ENCODE data around the gene SNX1.

Gene SNX1, protein sequence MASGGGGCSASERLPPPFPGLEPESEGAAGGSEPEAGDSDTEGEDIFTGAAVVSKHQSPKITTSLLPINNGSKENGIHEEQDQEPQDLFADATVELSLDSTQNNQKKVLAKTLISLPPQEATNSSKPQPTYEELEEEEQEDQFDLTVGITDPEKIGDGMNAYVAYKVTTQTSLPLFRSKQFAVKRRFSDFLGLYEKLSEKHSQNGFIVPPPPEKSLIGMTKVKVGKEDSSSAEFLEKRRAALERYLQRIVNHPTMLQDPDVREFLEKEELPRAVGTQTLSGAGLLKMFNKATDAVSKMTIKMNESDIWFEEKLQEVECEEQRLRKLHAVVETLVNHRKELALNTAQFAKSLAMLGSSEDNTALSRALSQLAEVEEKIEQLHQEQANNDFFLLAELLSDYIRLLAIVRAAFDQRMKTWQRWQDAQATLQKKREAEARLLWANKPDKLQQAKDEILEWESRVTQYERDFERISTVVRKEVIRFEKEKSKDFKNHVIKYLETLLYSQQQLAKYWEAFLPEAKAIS

DNA sequence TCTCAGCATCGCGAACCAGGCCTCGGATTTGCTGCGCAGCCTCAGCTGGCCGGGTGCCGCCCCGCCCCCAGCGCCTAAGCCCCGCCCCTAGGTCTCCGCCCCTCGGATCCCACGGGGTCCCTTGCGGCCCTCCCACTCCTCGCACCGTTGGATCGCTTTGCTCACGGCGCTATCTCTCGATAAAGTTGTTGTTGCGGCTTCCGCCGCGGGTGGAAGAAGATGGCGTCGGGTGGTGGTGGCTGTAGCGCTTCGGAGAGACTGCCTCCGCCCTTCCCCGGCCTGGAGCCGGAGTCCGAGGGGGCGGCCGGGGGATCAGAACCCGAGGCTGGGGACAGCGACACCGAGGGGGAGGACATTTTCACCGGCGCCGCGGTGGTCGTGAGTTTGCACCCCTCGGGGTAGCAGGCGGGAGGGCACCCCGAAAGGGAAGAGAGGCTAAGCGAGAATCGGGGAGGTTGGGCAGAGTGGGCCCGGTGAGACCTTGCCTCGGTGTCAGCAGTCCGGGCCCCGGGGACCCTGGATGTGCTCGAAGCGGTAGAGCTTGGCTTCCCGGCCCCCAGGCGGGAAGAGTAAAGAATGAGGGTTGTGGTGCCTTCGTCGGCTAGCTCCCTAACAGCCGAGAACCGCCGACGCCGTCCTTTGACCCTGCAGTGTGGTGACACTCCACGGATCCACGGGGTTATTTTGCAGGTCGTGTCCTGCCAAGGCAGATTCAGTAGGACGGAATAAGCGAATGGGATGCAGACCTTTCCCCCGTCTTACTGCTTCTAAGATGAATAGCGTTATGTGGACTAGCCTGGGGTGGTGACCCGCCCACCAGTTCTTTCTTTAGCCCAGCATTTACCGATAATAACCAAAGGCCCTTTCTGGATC lies at the start of gene SNX1:
SNX1 (plus strand) TSS at position 188 of the 873 bp plus-strand sequence; CDS start at position 220, 32 bp downstream.
- no peak for TF ChIP-seq ZNF274 (IDR thresholded peaks at IDR 0.05; ENCODE audit: low read depth, low read length)
- TF ChIP-seq YY1 (IDR thresholded peaks at IDR 0.05; ENCODE audit: insufficient read depth, insufficient read length): peak; percentile 80
- peak; percentile 76 for DNase-seq (ENCODE audit: low read depth, low spot score)
- H3K36me3 ChIP-seq (ENCODE audit: insufficient read depth, insufficient read length, low read length): peaks cover 8% of the 10 kb centered on the region
- H3K9me3 ChIP-seq (ENCODE audit: insufficient read depth, low read length): no peaks in the 10 kb centered on the region
- no peaks in the 10 kb centered on the region for H3K27me3 ChIP-seq (ENCODE audit: insufficient read depth, insufficient read length)
- peak within 1 kb of the TSS; percentile 95 for H3K4me3 ChIP-seq (ENCODE audit: insufficient read length, low read depth)
- H3K4me1 ChIP-seq (ENCODE audit: insufficient read depth, insufficient read length): no peaks in the 10 kb centered on the region
- H3K9ac ChIP-seq (ENCODE audit: insufficient read length, low read depth): peak within 1 kb of the TSS; percentile 92

DNA sequence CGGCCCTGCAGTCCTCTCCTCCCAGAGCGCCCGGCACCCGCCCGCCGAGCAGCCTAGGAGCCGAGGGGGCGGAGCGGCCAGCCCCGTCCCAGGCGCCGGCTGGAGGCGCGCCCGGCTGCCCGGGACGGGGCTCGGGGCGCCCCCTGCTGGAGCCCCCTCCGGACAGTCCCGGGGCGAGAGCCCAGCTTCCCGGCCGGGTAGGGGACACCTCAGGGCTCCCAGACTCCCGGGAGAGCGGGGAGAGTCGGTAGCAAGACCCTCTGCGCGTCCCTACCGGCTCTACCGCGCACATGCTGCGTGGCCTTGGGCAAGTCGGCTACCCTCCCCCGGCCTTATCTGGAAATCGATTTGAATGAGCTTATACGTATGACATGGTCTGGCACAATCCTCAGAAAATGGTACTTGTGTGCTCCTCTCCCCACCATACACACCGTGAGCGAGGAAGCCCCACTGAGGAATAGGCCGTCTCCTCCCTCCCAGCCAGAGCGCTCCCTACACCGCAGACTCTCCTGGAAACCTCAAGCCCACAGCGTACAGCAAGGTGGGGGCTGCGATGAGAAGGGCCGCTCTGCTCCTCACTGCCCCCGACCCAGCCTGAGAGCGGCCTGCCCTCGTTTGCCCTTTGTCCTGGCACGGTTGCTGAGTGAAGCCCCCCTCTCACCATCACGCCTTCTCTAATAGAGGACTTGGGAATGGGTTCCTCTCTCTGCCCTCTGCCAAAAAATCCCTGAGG lies 49.2 kb upstream of the SNX1 start, which contains the start of gene DAPK2:
DAPK2 (minus strand) TSS at position 65 of the 733 bp plus-strand sequence. CDS start 6,224 bp downstream, outside the sequence.
- Histone ChIP-seq H3K9me3 (ENCODE audit: insufficient read depth, low read length) (no peaks in the 10 kb centered on the region), H3K4me3 (ENCODE audit: insufficient read length, low read depth) (peak within 1 kb of the TSS; percentile 55), H3K9ac (ENCODE audit: insufficient read length, low read depth) (peak within 1 kb of the TSS; percentile 77), H3K4me1 (ENCODE audit: insufficient read depth, insufficient read length) (peaks cover 8% of the 10 kb centered on the region), H3K27me3 (ENCODE audit: insufficient read depth, insufficient read length) (peaks cover 37% of the 10 kb centered on the region), H3K36me3 (ENCODE audit: insufficient read depth, insufficient read length, low read length) (no peaks in the 10 kb centered on the region)
- peak; percentile 36 for DNase-seq (ENCODE audit: low read depth, low spot score)
- TF ChIP-seq SUZ12 (IDR thresholded peaks at IDR 0.05; ENCODE audit: extremely low read depth, insufficient read depth, insufficient read length): no peak
- no peak for TF ChIP-seq ZNF274 (IDR thresholded peaks at IDR 0.05; ENCODE audit: low read depth, low read length)
- TF ChIP-seq YY1 (IDR thresholded peaks at IDR 0.05; ENCODE audit: insufficient read depth, insufficient read length): no peak

DNA sequence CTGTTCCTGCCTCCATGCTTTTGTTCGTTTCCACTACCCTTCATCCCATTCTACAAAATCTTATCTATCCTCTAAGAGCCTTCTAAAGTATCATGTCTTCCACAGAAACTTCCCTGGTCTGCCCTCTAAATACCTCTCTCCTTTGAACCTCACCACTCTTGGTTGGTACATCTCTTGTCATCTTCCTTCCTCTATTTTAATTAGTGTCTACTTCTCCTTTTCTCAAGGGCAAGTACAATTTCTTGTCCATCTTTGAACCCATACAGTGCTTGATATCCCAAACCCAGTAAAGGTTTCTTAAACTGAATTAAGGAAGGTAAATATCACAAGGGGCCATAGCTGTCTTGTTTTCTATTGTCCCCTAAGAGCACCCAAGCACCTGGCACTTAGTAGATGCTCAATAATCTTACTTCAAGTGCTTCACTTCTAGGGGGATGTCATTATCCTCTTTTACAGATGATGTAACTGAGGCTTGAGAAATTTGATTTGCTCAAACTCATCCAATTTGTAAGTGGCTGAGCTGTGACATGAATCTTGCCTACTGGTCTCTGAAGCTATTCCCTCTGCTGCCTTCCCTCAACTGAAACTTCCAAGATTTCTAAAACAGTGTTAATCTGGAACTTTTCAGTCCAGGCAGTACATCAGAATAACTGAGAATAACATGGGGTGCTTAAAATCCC lies 46.9 kb upstream of the SNX1 start:
- H3K4me1 ChIP-seq (ENCODE audit: insufficient read depth, insufficient read length): peaks cover 12% of the 10 kb centered on the region
- no peaks in the 10 kb centered on the region for H3K9me3 ChIP-seq (ENCODE audit: insufficient read depth, low read length)
- no peak for DNase-seq (ENCODE audit: low read depth, low spot score)
- H3K4me3 ChIP-seq (ENCODE audit: insufficient read length, low read depth): no peak overlapping the region
- no peak overlapping the region for H3K9ac ChIP-seq (ENCODE audit: insufficient read length, low read depth)
- no peaks in the 10 kb centered on the region for H3K36me3 ChIP-seq (ENCODE audit: insufficient read depth, insufficient read length, low read length)
- H3K27me3 ChIP-seq (ENCODE audit: insufficient read depth, insufficient read length): peaks cover 37% of the 10 kb centered on the region
- TF ChIP-seq ZNF274 (IDR thresholded peaks at IDR 0.05; ENCODE audit: low read depth, low read length): no peak
- no peak for TF ChIP-seq YY1 (IDR thresholded peaks at IDR 0.05; ENCODE audit: insufficient read depth, insufficient read length)
- no peak for TF ChIP-seq SUZ12 (IDR thresholded peaks at IDR 0.05; ENCODE audit: extremely low read depth, insufficient read depth, insufficient read length)

DNA sequence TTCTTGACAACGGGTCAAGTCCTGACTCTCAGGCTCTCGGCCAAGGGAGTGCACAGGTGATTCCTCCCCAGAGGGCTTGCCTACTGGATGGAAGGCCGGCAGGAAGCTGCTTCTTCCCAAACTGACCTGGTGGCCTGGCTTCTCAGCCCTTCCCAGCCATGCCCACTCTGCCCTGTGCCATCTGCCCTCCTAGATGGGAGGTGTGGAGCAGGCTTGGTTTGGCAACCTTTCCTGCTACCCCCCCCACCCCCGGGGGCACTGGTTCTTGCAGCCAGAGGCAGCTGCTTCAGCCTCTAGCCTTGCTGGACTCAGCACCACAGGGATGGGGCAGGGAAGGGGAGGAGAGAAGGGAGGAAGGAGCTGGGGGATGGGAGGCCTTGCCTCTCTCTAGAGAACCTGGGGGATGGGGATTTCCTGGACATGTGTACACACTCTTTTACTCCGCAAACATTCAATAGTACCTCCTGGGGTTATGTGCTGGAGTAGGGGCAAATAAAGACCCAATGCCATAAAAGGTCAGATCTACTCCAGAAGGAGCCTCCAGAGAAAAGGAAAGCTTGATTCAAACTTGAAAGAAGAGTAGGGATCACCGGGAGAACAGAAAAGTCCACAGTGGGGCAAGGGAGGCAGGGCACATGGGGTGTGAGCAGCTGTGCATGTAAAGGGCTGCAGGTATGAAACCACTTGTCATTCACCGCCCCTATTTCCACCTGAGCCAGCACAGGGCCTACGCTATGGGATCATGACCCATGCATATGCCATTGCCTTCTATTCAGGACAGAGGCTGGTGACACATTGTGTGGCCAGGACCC lies 45.3 kb upstream of the SNX1 start:
- peaks cover 24% of the 10 kb centered on the region for H3K27me3 ChIP-seq (ENCODE audit: insufficient read depth, insufficient read length)
- TF ChIP-seq YY1 (IDR thresholded peaks at IDR 0.05; ENCODE audit: insufficient read depth, insufficient read length): no peak
- TF ChIP-seq ZNF274 (IDR thresholded peaks at IDR 0.05; ENCODE audit: low read depth, low read length): no peak
- no peak for TF ChIP-seq SUZ12 (IDR thresholded peaks at IDR 0.05; ENCODE audit: extremely low read depth, insufficient read depth, insufficient read length)
- no peaks in the 10 kb centered on the region for H3K9me3 ChIP-seq (ENCODE audit: insufficient read depth, low read length)
- no peak overlapping the region for H3K9ac ChIP-seq (ENCODE audit: insufficient read length, low read depth)
- H3K4me1 ChIP-seq (ENCODE audit: insufficient read depth, insufficient read length): peaks cover 12% of the 10 kb centered on the region
- H3K4me3 ChIP-seq (ENCODE audit: insufficient read length, low read depth): no peak overlapping the region
- no peaks in the 10 kb centered on the region for H3K36me3 ChIP-seq (ENCODE audit: insufficient read depth, insufficient read length, low read length)
- DNase-seq (ENCODE audit: low read depth, low spot score): no peak

DNA sequence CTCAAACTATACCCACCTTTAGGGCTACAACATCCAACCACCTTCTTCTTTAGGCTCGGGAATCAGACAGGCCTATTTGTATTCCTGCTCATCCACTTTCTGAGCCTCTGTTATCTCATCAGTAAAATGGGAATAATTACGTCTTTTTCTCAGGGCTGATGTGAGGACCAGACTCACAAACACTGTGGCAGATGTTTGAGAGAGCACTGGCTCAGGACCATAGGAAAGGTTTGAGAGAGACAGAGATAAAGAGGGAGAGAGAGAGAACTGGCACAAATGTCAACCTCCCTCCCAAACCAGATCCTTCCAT lies 44.7 kb upstream of the SNX1 start:
- no peak overlapping the region for H3K4me3 ChIP-seq (ENCODE audit: insufficient read length, low read depth)
- no peaks in the 10 kb centered on the region for H3K36me3 ChIP-seq (ENCODE audit: insufficient read depth, insufficient read length, low read length)
- TF ChIP-seq SUZ12 (IDR thresholded peaks at IDR 0.05; ENCODE audit: extremely low read depth, insufficient read depth, insufficient read length): no peak
- no peak for TF ChIP-seq YY1 (IDR thresholded peaks at IDR 0.05; ENCODE audit: insufficient read depth, insufficient read length)
- no peak for TF ChIP-seq ZNF274 (IDR thresholded peaks at IDR 0.05; ENCODE audit: low read depth, low read length)
- no peaks in the 10 kb centered on the region for H3K9me3 ChIP-seq (ENCODE audit: insufficient read depth, low read length)
- H3K9ac ChIP-seq (ENCODE audit: insufficient read length, low read depth): no peak overlapping the region
- peaks cover 18% of the 10 kb centered on the region for H3K27me3 ChIP-seq (ENCODE audit: insufficient read depth, insufficient read length)
- peaks cover 8% of the 10 kb centered on the region for H3K4me1 ChIP-seq (ENCODE audit: insufficient read depth, insufficient read length)
- no peak for DNase-seq (ENCODE audit: low read depth, low spot score)
